Keratinocyte (primary cell): ENCODE measurements around the gene SLC17A5. TPM values are rescaled to one million over a fixed set of nuclear protein-coding genes. Genes with fewer than 3 reads are reported as not detected.

ENCODE experiments used
- DNase-seq: peaks from one replicate; pipeline ENCODE4 v3.0.0-alpha.2; 2011; ENCODE audit warnings: low read depth, missing footprints, low spot score
- FAIRE-seq: peaks from 2 replicates; lab custom pipeline; 2011; peaks lifted over from hg19 to GRCh38; lab: Jason Lieb, UNC
- H2AFZ ChIP-seq: 2 replicates; pipeline ENCODE4 v1.6.0; 2012; ENCODE audit warnings: low read length, control low read depth, inconsistent platforms; ENCODE audit not compliant: control insufficient read depth
- H3K27ac ChIP-seq: 2 replicates; pipeline ENCODE4 v1.5.1; 2011; ENCODE audit warnings: low read length; ENCODE audit not compliant: control insufficient read depth, insufficient read depth
- H3K27me3 ChIP-seq: 3 replicates; pipeline ENCODE4 v1.6.0; 2011; ENCODE audit warnings: low read length; ENCODE audit not compliant: control insufficient read depth, insufficient read depth; ENCODE audit errors: extremely low read depth
- H3K36me3 ChIP-seq, 2 experiments: 2 replicates in 1 of 2; 3 replicates in 1 of 2; pipeline ENCODE4 v1.5.1; 2011; ENCODE audit warnings: low read length in 2 of 2, mild to moderate bottlenecking in 1 of 2; ENCODE audit not compliant: control insufficient read depth in 2 of 2, insufficient read depth in 2 of 2; ENCODE audit errors: extremely low read depth in 1 of 2
- H3K4me1 ChIP-seq: 3 replicates; pipeline ENCODE4 v1.5.1; 2011; ENCODE audit warnings: low read length; ENCODE audit not compliant: control insufficient read depth, insufficient read depth; ENCODE audit errors: extremely low read depth
- H3K4me2 ChIP-seq: 3 replicates; pipeline ENCODE4 v1.6.0; 2011; ENCODE audit warnings: low read depth, low read length; ENCODE audit not compliant: control insufficient read depth, insufficient read depth; ENCODE audit errors: extremely low read depth
- H3K4me3 ChIP-seq, 3 experiments: fragments of 200-600 bp in 1 of 3; sonication (generic) in 1 of 3; 2 replicates in 2 of 3; 3 replicates in 1 of 3; pipeline ENCODE4 v1.5.1; 2011 to 2016; ENCODE audit warnings: low read length in 3 of 3, mild to moderate bottlenecking in 3 of 3, control low read depth in 2 of 3, inconsistent platforms in 1 of 3, low read depth in 1 of 3, mixed read lengths in 1 of 3, mixed run types in 1 of 3, moderate library complexity in 1 of 3; ENCODE audit not compliant: control insufficient read depth in 2 of 3, insufficient read depth in 2 of 3; ENCODE audit errors: extremely low read depth in 1 of 3
- H3K79me2 ChIP-seq: 2 replicates; pipeline ENCODE4 v1.6.0; 2012; ENCODE audit warnings: low read length; ENCODE audit not compliant: control insufficient read depth, insufficient read depth
- H3K9ac ChIP-seq: 3 replicates; pipeline ENCODE4 v1.6.0; 2011; ENCODE audit warnings: low read length; ENCODE audit not compliant: control insufficient read depth, insufficient read depth; ENCODE audit errors: extremely low read depth
- H3K9me1 ChIP-seq: 3 replicates; pipeline ENCODE4 v1.6.0; 2011; ENCODE audit warnings: low read length; ENCODE audit not compliant: control insufficient read depth, insufficient read depth; ENCODE audit errors: extremely low read depth
- H3K9me3 ChIP-seq: 2 replicates; pipeline ENCODE4 v1.5.1; 2012; ENCODE audit warnings: low read depth, low read length; ENCODE audit not compliant: control insufficient read depth
- H4K20me1 ChIP-seq: 3 replicates; pipeline ENCODE4 v1.6.0; 2011; ENCODE audit warnings: low read length; ENCODE audit not compliant: control insufficient read depth, insufficient read depth; ENCODE audit errors: extremely low read depth
- CTCF ChIP-seq, 3 experiments: IDR thresholded peaks in 1 of 3; conservative IDR thresholded peaks in 1 of 3; optimal IDR thresholded peaks in 1 of 3; 2 replicates in 2 of 3; 3 replicates in 1 of 3; pipeline versions ENCODE3 to v1.5.1; 2011; ENCODE audit warnings: low read length in 3 of 3, mild to moderate bottlenecking in 3 of 3, moderate library complexity in 2 of 3, control low read depth in 1 of 3, inconsistent platforms in 1 of 3; ENCODE audit not compliant: insufficient read depth in 2 of 3; ENCODE audit errors: extremely low read depth in 1 of 3
- EZH2 ChIP-seq: IDR thresholded peaks from one replicate; pipeline ENCODE4 v1.6.1; 2012; ENCODE audit warnings: inconsistent platforms, mild to moderate bottlenecking, low read length, moderate library complexity
- dilution Hi-C: fragments of 300-500 bp; cut with MboI; formaldehyde crosslinking; loops from one replicate; pipeline ENCODE4 v1.7.0; 2020; ENCODE audit warnings: low sequenced_read_pairs; ENCODE audit not compliant: extremely low pct_ligation_motif_present
- polyA plus RNA-seq, 5 experiments: library from polyadenylated mRNA; depleted of rRNA in 3 of 5; stranded (reverse) in 3 of 5; stranded (forward) in 1 of 5; unstranded in 1 of 5; fragments of >200 nt; gene quantifications; 1 replicate in 1 of 5; 2 replicates in 3 of 5; 3 replicates in 1 of 5; pipeline versions ENCODE4 v1.2.1 to v1.2.3, GENCODE V29; 2011 to 2012; ENCODE audit warnings: missing spikeins in 2 of 5, low read depth in 1 of 5, low replicate concordance in 1 of 5

Gene SLC17A5
- polyA plus RNA-seq, 1 donor (not counting 4 experiments of a cell fraction or from before 2014, with no cell fraction given): 8.7 TPM

DNA sequence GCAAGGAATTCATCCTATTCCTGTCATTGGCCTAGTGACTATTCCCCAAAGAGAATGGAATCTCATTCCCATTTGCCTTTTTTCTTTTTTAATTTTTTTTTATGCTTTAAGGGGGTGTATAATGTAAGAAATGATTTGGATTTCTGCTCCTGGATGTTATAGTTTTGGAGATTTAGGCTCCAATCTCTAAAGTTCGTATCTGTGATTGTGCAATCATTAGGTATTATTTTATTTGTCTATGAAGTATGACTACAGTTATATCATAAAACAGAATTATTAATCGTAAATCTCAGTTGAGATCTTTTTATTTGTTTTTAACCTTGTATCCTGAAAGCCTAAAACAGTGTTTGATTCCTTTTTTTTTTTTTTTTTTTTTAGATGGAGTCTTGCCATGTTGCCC, 91.2 kb downstream of the SLC17A5 start:
- Histone ChIP-seq H2AFZ (no peak overlapping the region), H3K27ac (no peak overlapping the region), H3K79me2 (no peaks in the 10 kb centered on the region), H3K4me2 (no peak overlapping the region), H4K20me1 (no peaks in the 10 kb centered on the region), H3K9ac (no peak overlapping the region), H3K4me1 (peaks cover 5% of the 10 kb centered on the region), H3K4me3 (no peak overlapping the region), H3K9me1 (no peaks in the 10 kb centered on the region), H3K27me3 (no peaks in the 10 kb centered on the region), H3K9me3 (no peaks in the 10 kb centered on the region), H3K36me3 (no peaks in the 10 kb centered on the region)
- dilution Hi-C loops: no loop called here
- no peak for FAIRE-seq
- TF ChIP-seq CTCF (optimal IDR thresholded peaks at IDR 0.05 in 1 of 3, IDR thresholded peaks at IDR 0.05 in 1 of 3, conservative IDR thresholded peaks at IDR 0.05 in 1 of 3; ENCODE audit: extremely low read depth in 1 of 3, insufficient read depth in 2 of 3, low read length in 3 of 3) (no peak), EZH2 (no peak)
- no peak for DNase-seq

DNA sequence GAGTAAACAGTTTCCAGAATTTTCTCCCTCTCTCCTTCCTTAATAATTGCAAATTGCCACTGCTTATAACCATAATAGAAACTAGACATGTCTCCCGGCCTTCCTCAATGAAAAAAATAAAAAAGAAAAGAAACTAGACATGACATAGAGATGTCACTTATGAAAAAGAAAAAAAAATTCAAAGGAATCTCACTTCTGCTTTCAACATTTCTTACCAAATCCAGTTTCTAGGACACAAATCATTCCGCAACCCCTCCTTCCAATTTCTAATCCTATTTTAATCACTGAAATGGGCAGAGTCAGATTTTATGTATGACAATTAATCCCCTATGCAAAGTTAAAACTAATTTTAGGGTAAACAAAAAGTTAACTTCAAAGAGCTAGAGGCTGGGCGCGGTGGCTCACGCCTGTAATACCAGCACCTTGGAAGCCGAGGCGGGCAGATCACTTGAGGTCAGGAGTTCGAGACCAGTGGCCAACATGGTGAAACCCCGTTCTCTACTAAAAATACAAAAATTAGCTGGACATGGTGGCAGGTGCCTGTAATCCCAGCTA, 92.9 kb downstream of the SLC17A5 start:
- Histone ChIP-seq H3K36me3 (no peaks in the 10 kb centered on the region), H3K4me2 (no peak overlapping the region), H3K4me1 (no peaks in the 10 kb centered on the region), H3K9ac (no peak overlapping the region), H3K4me3 (no peak overlapping the region), H2AFZ (no peak overlapping the region), H3K9me3 (no peaks in the 10 kb centered on the region), H3K79me2 (no peaks in the 10 kb centered on the region), H3K9me1 (no peaks in the 10 kb centered on the region), H3K27me3 (no peaks in the 10 kb centered on the region), H4K20me1 (no peaks in the 10 kb centered on the region), H3K27ac (no peak overlapping the region)
- dilution Hi-C loops: no loop called here
- DNase-seq: no peak
- no peak for TF ChIP-seq CTCF (optimal IDR thresholded peaks at IDR 0.05 in 1 of 3, IDR thresholded peaks at IDR 0.05 in 1 of 3, conservative IDR thresholded peaks at IDR 0.05 in 1 of 3; ENCODE audit: extremely low read depth in 1 of 3, insufficient read depth in 2 of 3, low read length in 3 of 3)
- TF ChIP-seq EZH2: no peak
- FAIRE-seq: no peak
